Measurements from ENCODE around the gene EXOC6B. TPM values are rescaled to one million over a fixed set of nuclear protein-coding genes. Genes with fewer than 3 reads are reported as not detected.

The EXOC6B gene
- total RNA-seq, 2 donors from 2014 or later, result 16.6 to 36.6 TPM

DNA sequence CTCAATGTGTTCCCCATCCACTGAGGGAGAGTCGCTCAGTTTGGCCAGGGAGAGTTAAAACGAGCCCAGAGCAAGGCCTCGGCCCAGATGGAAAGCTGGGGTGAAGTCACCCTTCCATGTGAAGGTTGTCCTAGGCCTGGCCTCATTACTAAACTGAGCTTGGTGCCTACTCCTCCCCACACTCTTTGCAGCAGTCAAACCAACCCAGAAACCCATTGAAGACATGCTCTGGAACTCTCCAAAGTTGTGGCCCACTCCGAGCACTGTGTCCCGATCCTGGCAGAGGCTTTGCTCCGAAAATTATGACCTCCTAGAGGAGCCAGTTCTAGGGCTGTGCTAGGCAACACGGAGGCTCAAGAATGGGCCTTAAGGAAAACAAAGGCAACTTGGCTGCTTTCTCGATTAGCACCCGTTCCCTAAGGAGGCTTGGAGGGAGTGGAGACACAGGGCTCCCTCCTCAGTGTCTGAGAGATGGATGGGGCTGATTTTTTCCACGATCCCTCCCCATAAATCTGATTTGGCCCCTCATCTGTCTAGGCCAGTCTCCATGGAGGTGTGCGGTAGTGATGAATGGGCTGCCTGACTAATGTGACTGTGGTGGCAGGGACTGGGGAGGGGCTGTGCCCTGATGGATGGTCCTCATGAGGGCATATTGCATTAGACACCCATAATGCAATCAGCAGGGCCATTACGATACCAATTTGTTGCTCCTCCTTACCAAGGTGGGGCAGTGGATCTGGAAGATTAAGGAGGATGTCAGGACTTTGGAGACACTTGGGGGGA, 666.4 kb downstream of the EXOC6B start:
- Histone ChIP-seq H3K27ac (no peak overlapping the region), H3K27me3 (replicated peaks; ENCODE audit: insufficient read depth) (peaks cover 3% of the 10 kb centered on the region), H3K36me3 (no peaks in the 10 kb centered on the region), H3K4me1 (replicated peaks) (no peaks in the 10 kb centered on the region), H3K9me3 (no peaks in the 10 kb centered on the region), H3K4me3 (no peak overlapping the region)
- no peak for TF ChIP-seq POLR2AphosphoS5 (IDR thresholded peaks at IDR 0.05)
- no peak for TF ChIP-seq POLR2A (IDR thresholded peaks at IDR 0.05)
- TF ChIP-seq, protein P1, sequence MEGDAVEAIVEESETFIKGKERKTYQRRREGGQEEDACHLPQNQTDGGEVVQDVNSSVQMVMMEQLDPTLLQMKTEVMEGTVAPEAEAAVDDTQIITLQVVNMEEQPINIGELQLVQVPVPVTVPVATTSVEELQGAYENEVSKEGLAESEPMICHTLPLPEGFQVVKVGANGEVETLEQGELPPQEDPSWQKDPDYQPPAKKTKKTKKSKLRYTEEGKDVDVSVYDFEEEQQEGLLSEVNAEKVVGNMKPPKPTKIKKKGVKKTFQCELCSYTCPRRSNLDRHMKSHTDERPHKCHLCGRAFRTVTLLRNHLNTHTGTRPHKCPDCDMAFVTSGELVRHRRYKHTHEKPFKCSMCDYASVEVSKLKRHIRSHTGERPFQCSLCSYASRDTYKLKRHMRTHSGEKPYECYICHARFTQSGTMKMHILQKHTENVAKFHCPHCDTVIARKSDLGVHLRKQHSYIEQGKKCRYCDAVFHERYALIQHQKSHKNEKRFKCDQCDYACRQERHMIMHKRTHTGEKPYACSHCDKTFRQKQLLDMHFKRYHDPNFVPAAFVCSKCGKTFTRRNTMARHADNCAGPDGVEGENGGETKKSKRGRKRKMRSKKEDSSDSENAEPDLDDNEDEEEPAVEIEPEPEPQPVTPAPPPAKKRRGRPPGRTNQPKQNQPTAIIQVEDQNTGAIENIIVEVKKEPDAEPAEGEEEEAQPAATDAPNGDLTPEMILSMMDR (IDR thresholded peaks at IDR 0.05), result no peak
- 91% methylated on average over 12 of the region's 12 CpGs for WGBS
- DNase-seq (ENCODE audit: low spot score), result no peak
- intact Hi-C loops (cut with DNase I), result no loop called here

DNA sequence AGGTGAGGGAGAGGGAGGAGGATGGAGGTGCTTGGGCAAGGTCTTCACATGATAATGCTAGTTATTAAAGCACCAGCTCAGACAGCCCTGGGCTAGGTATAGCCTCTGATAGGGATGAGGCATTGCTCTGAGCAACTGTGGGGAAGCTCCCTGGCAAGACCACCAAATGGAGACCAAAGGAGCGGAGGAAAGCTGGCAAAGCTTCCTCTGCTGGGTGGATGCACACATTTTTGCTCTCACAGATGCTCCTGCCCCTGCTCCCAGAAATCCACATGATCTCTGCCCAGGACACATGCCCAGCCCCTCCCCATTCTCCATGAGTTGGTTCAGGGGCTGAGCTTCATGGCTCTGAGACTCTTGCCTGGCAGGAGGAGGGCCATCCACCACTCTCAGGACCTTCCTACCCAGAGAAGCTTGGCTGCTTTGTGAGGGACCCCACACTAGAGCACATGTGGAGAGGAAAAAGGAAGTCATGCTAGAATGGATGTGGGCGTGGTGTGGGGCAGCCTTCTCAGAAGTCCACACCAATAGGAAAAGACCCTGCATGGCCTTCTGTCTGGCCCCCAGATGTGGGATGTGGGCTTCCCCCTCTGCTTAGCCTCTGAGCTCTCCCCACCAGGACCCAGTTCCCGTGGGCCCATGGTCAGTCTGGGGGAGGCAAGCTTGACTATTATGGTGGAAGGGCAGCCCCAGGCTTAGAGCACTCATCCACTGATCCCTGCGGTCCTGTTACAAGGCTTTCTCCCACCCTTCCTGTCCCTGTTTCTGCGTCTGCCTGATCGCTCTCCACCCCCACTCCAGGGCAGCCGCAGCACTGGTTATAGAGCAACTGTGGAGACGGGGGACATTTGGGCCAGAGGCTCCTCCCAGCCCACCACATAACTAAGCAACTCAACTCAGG, 667.7 kb downstream of the EXOC6B start:
- no peaks in the 10 kb centered on the region for H3K9me3 ChIP-seq
- no peaks in the 10 kb centered on the region for H3K36me3 ChIP-seq
- TF ChIP-seq POLR2AphosphoS5 (IDR thresholded peaks at IDR 0.05) (no peak), POLR2A (IDR thresholded peaks at IDR 0.05) (no peak)
- TF ChIP-seq, protein P1 (IDR thresholded peaks at IDR 0.05), result no peak
- DNase-seq (ENCODE audit: low spot score), result no peak
- no peak overlapping the region for H3K4me3 ChIP-seq
- WGBS, result 89% methylated on average over 7 of the region's 8 CpGs
- intact Hi-C loops (cut with DNase I), result no loop called here
- no peak overlapping the region for H3K27ac ChIP-seq
- peaks cover 3% of the 10 kb centered on the region for H3K27me3 ChIP-seq (replicated peaks; ENCODE audit: insufficient read depth)
- no peaks in the 10 kb centered on the region for H3K4me1 ChIP-seq (replicated peaks)

DNA sequence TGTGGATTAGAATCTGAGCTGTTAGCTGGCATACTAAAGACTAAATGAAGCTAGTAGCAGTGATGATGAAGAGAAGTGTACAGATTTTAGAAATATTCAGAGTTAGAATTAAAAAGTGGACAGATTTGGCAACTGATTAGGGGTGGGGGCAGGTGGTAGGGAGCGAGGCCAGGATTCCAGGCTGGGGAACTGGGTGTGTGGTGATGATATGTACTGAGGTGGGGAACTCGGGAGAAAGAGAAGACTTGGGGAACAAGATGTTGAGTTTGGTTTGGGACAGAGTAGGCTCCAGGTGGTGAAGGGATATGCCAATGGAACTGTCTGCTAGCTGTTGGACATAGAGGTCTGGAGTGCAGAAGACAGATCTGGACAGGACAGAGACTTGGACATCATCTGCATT, 669.0 kb downstream of the EXOC6B start:
- Histone ChIP-seq H3K4me3 (no peak overlapping the region), H3K9me3 (no peaks in the 10 kb centered on the region), H3K27me3 (replicated peaks; ENCODE audit: insufficient read depth) (peaks cover 3% of the 10 kb centered on the region), H3K36me3 (no peaks in the 10 kb centered on the region), H3K27ac (no peak overlapping the region), H3K4me1 (replicated peaks) (no peaks in the 10 kb centered on the region)
- no peak for DNase-seq (ENCODE audit: low spot score)
- intact Hi-C loops (cut with DNase I), result no loop called here
- TF ChIP-seq POLR2A (IDR thresholded peaks at IDR 0.05), result no peak
- TF ChIP-seq, protein P1 (IDR thresholded peaks at IDR 0.05), result no peak
- TF ChIP-seq POLR2AphosphoS5 (IDR thresholded peaks at IDR 0.05), result no peak
- WGBS, result 79% methylated on average over 2 of the region's 2 CpGs

DNA sequence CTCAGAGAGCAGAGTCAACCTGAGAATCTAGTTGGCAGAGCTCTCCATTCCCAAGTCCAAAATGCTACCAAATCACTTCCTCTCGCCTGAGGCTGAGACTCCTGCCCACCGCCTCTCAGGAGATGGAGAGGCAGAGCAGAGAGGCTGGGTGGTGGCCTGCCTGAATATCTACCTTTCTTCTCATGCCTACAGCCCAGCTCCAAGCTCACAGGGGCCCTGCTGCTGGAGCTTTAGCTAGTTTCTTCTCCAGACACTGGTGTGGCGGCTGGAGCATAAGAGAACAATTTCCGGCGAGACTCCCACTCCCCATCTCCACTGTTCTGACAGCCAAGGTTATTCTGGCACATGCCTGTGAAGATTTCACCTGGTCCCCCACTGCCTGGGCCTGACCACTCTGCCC, 670.1 kb downstream of the EXOC6B start:
- 96% methylated on average over 5 of the region's 5 CpGs for WGBS
- TF ChIP-seq POLR2A (IDR thresholded peaks at IDR 0.05), result no peak
- no peak for TF ChIP-seq POLR2AphosphoS5 (IDR thresholded peaks at IDR 0.05)
- TF ChIP-seq, protein P1 (IDR thresholded peaks at IDR 0.05), result no peak
- intact Hi-C loops (cut with DNase I), result no loop called here
- H3K9me3 ChIP-seq, result no peaks in the 10 kb centered on the region
- H3K27ac ChIP-seq, result no peak overlapping the region
- no peaks in the 10 kb centered on the region for H3K36me3 ChIP-seq
- no peaks in the 10 kb centered on the region for H3K4me1 ChIP-seq (replicated peaks)
- no peak overlapping the region for H3K4me3 ChIP-seq
- peak; percentile 0 for DNase-seq (ENCODE audit: low spot score)
- H3K27me3 ChIP-seq (replicated peaks; ENCODE audit: insufficient read depth), result peaks cover 3% of the 10 kb centered on the region

Measured in prostate gland (tissue), 2 donors.